GM19395 (cell line): ENCODE data around the gene USP43.

Experiments
- ATAC-seq: cut with Tn5 transposase; IDR thresholded peaks from one replicate; pipeline ENCODE4 v1.9.1; 2021; ENCODE audit warnings: mild to moderate bottlenecking, moderate library complexity; ENCODE audit not compliant: unreplicated experiment

Gene USP43

DNA sequence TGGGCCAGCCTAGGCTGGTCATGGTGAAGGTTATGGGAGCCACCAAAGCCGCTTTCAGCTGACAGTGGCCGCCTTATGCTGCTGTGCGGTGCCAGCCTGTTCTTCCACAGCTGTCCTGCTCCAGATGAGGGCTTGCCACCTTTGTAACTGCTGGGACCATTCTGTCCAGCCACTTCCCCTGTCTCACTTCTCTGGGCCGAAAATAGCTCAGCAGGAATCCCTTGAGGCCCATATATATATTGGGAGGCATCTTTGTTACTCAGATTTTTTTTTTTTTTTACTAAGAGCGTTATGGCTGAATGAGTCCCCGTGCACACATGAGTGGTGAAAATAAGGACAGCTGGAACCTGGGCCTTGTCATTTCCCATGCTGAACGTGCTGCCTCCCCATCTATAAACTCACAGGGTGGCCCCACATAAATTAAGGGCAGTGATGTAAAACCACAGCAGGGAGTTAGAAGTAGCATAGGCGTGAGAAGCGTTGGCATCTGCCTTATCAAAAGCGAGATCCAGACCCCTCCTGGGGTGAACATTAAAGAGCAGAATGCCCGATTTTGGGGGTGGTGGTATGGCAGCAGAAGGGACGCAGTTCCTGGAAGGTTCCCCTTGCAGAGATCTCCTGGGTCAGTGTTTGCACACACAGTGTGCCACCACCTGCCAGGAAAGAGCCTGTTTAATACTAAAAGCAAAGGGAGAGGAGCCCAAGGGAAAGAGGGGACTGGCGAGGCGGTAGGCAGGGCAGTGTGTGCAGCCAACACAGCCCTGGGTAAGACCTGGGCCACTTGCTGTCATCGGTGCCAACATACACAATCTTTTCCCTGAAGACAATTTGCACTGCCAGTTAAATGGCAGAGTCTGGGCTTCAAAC lies 57.8 kb downstream of the USP43 start:
- no peak for ATAC-seq

DNA sequence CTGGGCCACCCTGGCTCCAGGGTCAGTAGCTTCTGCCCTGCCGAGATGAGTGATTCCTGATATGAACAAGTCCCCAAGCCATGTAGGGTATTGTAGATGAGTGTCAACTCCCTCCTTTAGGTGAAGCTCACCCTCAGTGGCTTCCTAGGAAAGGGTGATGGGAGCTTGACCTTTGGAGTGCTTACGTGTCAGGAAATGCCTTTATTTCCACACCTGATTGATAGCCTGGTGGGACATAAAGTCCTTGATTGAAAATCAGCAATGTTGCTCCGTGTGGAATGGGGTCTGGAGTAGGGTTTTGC lies 58.4 kb downstream of the USP43 start:
- no peak for ATAC-seq

DNA sequence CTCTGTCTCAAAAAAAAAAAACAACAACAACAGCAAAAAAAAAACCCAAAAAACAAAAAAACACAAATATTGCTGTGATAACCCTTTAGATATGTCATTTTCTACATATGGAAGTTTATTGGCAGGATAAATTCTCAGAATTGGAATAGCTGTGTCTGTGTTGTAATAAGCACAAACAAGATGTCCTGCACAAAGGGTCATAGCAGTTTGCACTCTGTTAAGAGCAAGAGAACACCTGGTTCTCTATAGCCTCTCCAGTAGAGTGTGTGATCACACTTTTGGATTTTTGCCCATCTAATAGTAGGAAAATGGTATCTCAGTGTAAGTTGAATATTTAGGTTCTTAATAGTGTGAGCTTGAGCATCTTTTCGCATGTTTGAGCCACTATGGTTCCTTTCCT lies 60.4 kb downstream of the USP43 start:
- ATAC-seq, result no peak

DNA sequence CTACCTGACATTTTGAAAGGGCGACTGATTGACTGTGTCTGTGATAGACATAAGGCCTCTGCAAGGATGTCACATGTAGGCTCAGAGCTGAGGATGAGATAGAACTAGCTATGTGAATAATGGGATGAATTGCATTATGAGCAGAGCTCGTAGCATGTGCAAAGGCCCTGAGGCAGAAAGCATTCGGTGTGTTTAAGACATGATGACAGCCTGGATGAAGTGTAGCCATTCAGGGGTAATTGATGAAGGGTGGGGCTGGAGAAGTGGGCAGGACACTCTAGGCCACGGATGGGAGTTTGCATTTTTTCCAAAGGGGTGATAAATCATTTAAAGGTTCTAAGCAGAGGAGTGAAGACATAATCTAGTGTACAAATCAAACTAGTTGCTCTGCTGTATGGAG lies 62.6 kb downstream of the USP43 start:
- ATAC-seq, result no peak

DNA sequence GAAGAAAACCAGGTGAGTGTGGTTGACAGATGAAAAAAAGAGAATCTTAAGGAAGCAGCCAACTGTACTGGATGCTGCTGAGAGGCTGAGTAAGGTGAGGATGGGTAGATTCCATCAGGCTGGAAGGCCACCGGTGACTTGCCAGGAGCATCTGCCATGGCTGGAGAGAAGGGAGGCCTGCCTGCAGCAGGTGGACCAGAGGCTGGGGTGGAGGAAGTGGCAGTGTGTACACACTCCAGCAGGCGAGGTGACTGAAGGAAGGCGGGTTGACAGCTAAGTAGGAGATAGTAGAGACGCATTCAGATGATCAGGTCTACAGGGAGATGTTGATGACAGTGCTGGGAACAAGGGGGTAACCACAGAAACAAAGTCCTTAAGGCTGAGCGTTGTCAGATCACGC lies 69.5 kb downstream of the USP43 start:
- ATAC-seq, result no peak

DNA sequence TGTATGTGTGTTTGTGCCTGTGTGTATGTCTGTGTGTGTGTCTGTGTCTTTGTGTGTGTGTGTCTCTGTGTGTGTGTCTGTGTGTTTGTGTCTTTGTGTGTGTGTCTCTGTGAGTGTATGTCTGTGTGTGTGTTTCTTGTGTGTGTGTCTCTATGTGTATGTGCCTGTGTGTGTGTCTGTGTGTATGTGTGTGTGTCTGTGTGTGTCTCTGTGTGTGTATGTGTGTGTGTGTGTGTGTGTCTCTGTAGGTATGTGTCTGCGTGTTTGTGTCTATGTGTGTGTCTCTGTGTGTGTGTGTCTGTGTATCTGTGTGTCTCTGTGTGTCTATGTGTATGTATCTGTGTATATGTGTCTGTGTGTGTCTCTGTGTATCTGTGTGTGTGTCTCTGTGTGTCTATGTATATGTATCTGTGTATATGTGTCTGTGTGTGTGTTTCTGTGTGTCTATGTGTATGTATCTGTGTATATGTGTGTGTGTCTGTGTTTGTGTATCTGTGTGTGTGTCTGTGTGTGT lies 70.2 kb downstream of the USP43 start:
- ATAC-seq, result no peak

DNA sequence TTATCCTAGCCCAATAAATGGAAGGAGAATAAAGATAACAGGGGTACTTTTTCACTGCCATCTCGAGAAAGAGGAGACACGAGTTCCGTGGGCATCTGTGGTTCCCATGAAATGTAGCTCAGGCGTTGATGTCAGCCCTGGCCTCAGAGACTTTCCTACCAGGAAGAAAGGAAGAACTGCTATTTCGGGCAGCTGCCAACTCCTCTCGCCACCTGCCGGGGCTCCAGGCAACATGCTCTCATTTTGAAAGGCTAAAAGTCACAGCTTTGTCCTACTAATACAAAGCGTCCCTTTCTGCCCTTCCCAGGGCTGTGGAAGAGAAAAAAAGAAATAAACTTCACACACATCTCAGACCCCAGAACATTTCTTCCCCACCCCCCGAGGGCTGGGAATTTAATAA lies 80.3 kb downstream of the USP43 start:
- no peak for ATAC-seq

DNA sequence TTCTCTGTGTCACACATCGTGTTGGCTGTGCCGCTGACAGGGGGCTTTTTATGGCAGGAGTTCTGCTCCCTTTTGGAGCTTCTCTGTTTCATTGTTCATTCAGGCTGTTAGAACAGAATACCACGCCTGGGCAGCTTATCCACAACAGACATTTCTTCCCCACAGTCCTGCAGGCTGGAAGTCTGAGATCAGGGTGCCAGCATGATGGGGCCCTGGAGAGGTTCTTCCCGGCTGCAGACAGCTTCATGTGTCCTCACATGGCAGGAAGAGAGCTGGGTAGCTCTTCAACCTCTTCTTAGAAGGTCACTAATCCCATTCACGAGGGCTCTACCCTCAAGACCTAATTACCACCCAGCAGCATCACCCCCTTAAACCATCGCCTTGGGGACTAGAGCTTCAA lies 81.0 kb downstream of the USP43 start:
- ATAC-seq, result no peak

DNA sequence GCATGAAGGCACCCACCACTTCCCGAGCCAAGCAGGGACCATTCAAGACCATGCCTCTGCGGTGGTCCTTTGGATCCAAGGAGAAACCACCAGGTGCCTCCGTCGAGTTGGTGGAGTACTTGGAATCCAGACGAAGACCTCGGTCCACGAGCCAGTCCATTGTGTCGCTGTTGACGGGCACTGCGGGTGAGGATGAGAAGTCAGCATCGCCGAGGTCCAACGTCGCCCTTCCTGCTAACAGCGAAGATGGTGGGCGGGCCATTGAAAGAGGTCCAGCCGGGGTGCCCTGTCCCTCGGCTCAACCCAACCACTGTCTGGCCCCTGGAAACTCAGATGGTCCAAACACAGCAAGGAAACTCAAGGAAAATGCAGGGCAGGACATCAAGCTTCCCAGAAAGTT lies 82.7 kb downstream of the USP43 start:
- no peak for ATAC-seq

DNA sequence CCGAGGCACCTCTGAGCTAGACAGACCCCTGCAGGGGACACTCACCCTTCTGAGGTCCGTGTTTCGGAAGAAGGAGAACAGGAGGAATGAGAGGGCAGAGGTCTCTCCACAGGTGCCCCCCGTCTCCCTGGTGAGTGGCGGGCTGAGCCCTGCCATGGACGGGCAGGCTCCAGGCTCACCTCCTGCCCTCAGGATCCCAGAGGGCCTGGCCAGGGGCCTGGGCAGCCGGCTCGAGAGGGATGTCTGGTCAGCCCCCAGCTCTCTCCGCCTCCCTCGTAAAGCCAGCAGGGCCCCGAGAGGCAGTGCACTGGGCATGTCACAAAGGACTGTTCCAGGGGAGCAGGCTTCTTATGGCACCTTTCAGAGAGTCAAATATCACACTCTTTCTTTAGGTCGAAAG lies 83.2 kb downstream of the USP43 start:
- no peak for ATAC-seq

DNA sequence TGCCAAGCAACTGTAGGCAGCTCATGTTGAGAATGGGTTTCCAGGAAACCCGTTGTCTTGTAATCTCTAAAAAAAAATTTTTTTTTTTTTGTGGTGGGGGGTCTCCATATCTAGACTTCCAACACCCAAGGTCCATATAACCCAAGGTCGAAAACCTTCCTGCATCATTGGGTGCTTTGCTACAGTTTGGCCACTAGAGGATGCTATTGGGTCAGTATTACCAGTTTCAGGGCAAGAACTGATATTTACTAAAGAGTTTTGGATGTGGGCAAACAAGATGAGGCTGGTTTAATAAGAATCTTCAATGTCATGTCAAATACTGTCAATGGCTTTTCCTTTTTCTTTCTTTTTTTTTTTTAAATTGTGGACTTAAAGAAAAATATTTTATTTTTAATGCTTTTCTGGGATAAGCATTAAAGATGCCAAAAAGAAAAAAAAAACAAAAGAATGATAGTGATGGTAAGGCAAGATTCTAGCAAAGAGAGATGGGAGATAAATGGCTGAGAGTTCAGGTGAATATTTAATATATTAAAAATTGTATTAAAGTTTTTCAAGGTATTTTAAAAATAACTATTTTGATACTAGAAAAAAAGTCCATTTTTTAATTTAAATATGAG lies 83.8 kb downstream of the USP43 start:
- no peak for ATAC-seq

DNA sequence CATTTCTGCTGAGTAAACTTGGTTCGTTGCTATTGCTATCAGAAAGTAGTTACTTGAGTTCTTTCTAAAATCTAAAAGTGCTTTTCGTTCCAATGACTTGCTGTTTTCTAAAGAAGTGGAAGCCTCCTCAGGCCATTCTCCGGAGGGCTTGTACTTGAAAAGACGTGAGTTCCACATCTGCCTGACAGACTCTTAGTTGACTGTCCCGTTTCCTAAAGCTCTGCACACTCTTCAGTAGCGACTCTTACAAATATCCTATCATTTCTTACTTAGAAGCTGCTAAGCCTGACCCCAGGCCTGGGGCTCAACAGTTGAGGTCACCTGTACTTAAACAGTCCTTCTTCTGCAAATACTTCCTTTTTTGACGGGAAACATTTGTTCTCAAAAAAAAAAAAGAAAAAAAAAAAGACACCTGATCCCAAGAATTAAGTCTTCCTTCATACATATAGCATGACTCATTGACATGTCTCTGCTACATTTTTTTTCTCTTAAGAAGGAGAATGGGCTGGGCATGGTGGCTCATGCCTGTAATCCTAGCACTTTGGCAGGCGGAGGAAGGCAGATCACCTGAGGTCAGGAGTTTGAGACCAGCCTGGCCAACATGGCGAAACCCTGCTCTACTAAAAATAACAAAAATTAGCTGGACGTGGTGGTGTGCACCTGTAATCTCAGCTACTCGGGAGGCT lies 84.6 kb downstream of the USP43 start:
- ATAC-seq, result no peak

DNA sequence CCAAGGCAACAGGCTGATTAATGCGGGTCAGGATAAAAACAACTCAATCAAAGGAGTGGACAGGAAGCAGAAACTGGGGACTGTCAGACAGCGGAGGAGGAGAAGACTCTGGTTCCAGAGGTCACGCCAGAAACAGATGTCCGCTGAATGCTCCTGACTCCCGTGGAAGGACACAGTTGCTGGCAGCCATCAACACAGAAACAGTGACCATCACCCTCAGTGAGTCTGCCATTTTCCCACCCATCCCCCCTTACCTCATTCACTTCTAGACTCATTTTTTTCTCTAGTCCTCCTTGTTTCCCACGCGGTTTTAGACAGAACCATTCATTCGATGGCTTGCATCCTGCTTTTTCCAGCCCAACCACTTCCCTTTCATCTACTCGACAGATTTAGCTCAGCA lies 105.2 kb downstream of the USP43 start:
- no peak for ATAC-seq

DNA sequence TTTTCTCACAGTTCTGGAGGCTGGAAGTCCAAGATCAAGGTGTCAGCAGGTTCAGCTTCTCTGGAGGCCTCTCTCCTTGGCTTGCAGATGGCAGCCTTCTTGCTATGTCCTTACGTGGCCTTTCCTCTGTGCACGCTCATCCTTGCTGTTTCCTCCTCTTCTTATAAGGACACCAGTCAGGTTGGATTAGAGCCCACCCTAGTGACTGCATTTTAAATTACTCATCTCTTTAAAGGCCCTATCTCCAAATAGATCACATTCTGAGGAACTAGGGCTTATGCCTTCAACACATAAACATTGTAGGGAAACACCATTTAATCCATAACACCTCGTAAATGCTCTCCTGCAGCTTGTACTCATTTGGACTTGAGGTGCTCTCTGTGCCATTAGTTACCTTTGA lies 109.8 kb downstream of the USP43 start:
- ATAC-seq, result no peak

DNA sequence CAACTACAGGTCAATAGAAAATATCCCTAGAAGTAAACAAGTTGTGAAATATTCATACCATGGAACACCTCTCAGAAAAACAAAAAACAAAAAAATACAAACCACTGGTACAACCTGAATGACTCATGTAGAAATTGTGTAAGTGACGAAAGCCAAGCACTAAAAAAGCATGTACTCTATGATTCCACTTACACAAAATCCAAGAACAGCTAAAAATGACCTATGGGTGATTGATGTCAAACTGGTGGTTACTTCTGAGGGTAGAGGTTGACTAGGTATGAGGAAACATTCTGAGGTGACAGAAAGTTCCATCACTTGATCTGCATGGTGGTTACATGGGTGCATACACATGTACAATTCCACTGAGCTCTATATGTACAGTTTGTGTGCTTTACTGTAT lies 114.9 kb downstream of the USP43 start:
- no peak for ATAC-seq

DNA sequence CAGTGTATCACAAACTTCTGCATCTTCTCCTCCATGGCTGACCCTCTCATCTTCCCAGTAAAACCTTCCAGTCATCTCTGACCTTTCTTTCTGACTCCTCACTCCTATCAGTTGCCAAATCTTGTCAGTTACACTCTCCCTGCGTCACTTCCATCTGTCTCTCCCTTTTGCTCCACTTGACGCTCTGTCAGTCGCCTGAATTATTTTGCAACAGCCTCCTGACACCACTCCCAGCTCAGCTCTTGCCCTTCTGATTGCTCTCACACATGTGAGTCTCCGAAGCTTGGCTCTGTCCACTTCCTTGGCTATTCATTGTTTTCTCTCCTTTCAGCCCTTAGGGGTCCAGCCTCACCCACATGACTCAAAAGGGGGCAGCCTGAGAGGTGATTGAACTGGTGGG lies 118.3 kb downstream of the USP43 start:
- no peak for ATAC-seq

DNA sequence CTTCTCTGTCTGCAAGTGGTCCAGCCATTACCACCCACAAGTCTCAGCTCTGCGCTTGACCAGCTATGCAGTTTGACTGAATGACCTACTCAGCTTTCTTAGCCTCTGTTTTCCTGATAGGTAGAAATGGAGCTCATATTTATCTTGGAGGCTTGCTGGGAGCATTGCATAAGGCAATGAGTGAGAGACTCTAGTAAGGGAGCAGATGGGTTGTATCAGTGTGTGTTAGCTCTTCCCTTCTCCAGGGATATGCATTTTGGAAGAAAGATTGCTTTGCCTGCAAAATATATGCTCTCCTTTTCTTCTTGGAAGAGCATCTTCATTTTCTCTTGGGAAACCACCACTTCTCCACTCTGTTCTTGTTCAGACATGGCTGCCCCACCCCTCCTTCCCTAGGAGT lies 120.0 kb downstream of the USP43 start:
- ATAC-seq, result no peak

DNA sequence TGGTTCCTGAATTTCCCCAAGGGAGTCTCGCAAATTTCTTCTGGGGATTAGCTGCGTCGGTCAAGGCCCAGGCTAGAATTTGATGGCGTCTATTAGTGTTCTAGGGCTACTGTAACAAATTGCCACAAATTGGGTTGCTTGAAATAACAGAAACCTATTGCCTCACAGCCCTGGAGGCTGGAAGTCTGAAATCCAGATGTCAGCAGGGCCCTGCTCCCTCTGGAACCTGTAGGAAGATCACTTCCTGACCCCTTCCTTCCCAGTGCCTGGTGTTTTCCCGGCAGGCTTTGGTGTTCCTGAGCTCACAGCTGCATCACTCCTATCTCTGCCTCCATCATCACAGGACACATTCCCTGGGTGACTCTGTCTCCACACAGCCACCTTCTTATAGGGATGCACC lies 121.7 kb downstream of the USP43 start:
- no peak for ATAC-seq

DNA sequence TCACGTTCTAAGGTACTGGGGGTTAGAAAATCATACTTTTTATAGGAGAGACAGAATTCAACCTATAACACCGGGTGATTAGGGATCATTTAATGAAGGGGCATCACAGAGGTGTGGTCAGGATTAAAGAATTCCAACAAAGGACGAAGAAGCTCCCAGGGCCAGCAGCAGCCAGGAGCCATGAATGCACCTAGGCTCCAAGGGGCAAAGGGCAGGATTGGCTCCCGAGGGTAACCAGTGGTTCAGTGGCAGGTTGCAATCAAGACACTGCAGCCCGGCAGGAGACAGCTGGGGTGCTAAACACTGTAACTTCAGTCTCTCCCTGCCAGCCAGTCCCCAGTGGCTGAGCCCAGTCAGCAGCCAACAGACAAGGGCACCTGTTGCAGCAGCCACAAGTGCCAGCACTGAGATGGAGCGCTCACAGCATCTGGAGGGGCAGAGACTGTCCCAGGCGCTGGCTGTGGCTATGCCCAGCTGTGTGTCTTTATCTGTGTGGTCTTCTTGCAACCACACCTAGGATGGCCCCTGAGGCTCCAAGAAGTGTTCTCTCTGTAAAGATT lies 122.2 kb downstream of the USP43 start:
- no peak for ATAC-seq

DNA sequence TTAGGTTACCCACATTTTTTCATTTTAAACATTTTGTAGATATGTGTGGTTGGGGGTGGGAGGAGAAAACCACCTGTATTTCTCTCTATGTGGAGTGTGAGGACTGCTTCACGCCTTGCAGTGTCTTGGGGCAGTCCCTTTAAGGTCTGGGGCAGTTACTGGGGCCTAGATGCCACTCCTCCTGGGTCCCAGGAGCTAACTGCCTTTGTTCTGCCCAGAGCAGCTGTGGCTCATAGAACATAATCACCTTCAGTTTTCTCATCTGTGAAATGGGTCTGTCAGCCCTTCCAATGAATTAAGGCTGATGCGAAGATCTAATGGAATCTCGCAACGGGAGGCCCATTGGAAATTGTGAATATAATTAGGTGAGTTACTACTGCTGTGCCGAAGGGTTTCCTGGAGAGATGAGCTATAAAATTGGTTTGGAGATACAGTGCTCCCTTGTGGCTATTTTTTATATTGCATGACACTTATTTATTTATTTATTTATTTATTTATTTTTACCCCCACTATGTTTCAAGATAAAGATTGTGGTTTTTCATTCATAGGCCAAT lies 123.1 kb downstream of the USP43 start:
- no peak for ATAC-seq

DNA sequence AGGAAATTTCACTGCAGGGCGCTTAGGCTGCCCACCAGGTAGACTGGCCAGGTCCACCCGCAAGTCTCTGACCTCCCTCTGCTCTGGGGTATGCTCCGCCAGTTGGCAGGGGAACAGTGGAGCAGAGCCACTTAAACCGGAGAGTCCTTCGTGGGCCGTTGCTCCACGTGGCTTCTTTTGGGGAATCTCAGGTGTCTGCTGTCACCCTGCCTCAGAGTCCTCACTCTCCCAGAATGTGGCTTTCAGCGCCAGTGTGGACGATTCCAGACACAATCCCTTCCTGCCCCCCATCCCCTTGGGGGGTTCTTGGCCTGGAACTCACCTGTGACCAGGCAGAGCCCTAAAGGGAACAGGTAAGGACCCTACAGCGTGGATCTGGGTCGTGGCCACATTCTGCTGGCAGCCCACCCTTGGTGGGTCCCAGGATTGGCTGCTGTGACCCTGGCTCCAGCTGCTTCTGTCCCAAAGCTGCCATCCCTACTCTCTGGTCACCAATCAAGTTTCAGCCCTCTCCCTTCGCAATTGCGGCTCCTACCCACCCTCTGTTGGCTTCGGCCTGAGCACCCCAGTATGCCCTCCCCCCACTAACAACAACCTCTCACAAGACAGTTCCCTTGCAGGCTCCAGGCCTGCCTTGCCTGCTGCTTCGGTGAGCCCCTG lies 123.8 kb downstream of the USP43 start:
- ATAC-seq, result no peak
